GM15510 (cell line): Measurements from ENCODE around the gene KCNJ13.

Experiments
- POLR2A ChIP-seq: IDR thresholded peaks from 3 replicates; pipeline ENCODE4 v1.6.1; 2011; ENCODE audit warnings: borderline replicate concordance; ENCODE audit not compliant: insufficient read length; ENCODE audit errors: extremely low read depth

KCNJ13 gene

GRCh38 chr2:232777276-232777675, 911 bp upstream of the KCNJ13 start:
- no peak for TF ChIP-seq POLR2A

- TF ChIP-seq POLR2A = no peak
Measured at GRCh38 chr2:232773815-232774214, 2.5 kb downstream of the KCNJ13 start.

DNA sequence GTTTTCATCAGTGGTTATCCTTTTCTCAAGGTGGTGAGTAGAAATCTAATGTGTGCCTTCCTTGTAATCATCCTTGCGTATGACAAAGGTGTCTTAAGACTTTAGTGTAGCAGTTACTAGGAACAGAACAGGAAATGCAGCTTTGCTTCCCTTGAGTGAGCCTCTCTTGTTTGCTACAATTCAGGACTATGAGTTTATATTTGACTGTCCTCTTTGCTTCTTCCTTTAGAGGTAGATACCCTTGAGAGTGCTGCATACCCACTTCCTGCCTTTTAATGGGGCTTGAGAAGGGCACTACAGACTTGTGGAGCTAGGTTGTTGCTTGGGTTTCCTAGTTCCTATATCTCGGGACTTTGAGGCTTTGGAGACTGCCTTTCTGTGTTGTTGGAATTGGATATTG, 3.8 kb downstream of the KCNJ13 start:
- no peak for TF ChIP-seq POLR2A

GRCh38 chr2:232771870-232772269, 4.5 kb downstream of the KCNJ13 start:
- no peak for TF ChIP-seq POLR2A

DNA sequence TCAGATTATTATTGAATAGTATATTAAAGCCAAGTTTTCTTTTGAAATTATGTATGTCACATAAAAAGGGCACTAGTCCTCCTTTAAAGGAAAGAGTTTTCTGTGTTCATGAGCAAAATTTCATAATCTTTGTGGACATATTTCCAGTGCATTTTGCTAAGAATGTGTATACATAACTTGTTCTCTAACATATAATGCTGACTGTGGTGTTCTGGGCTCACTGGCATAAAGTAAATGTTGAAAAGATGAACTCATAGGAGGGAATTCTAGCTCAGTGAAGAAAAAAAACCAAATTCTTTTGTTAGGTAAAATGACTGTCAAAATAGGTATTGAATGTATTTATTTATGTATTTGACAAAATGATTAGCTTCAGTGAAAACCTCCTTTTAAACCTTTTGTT, 6.2 kb downstream of the KCNJ13 start:
- no peak for TF ChIP-seq POLR2A

- no peak for TF ChIP-seq POLR2A
Measured at GRCh38 chr2:232767866-232768265, 8.5 kb downstream of the KCNJ13 start.

DNA sequence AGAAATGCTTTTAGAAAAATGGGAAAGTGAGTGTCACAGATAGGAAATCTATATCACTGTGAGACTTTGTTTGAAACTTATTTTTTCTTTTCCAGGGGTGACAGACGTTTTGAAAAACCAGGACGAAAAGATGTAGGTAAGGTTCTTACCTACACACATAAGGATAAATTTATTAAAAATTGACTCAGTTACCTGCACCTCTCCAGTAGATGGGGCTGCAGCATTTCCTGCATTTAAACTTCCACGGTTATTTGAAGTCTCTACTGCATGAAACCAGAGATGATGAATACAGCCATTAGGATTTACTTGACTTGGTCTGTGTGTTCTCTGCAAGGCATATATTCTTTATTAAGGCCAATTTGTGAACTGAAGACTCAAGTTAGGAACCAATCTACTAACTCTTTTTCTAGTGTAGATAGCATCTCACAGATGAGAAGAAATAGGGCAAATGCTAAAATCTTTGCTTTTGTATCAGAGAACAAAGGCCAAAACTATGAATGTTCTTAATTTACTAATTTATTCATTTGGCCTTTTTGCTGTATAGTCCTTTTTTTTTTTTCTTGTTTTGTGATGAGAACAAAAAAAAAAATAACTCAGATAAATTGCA, 15.0 kb downstream of the KCNJ13 start:
- no peak for TF ChIP-seq POLR2A

GRCh38 chr2:232757905-232758304, 18.5 kb downstream of the KCNJ13 start:
- no peak for TF ChIP-seq POLR2A

GRCh38 chr2:232750135-232750671, 26.2 kb downstream of the KCNJ13 start:
- TF ChIP-seq POLR2A = no peak

DNA sequence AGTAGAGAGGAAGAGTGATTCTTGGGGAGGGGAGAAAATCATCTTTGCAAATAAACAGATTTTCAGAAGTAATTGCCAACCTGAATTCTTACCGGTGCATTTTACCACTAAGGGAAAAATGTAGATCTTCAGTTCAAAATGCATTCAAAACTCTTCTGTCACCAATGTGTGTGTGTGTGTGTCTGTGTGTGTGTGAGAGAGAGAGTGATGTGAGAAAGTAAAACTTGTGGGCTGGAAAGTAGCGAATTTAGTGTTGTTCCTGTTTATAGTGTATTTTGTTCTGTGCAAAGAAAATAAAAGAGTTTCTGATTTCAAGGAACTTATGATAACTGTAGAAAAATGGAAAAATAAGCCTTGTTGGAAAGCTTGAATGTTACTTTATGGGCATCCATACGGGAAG, 27.0 kb downstream of the KCNJ13 start:
- TF ChIP-seq POLR2A = no peak

- TF ChIP-seq POLR2A = no peak
Measured at GRCh38 chr2:232748038-232748437, 28.3 kb downstream of the KCNJ13 start.

DNA sequence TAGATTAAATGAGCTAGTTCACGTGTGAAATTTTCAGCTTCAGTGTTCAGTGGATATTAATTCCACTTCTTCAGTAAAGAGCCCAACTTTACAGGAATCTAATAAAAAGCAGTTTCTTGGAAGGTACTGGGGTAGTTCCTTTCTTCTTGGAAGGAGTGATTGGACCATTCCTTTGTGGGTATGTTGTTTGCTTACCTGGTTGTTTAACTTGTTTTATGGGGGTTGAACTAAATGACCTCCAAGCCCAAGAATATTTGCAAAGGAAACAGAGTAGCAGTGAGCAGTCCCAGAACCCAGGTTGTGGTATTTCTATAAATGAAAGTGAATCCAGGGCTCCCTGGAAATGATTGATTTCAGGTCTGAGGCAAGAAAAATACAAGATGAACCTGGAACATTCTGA, 31.4 kb downstream of the KCNJ13 start:
- TF ChIP-seq POLR2A = no peak

- no peak for TF ChIP-seq POLR2A
Measured at GRCh38 chr2:232741972-232742371, 34.4 kb downstream of the KCNJ13 start.

- TF ChIP-seq POLR2A = no peak
Measured at GRCh38 chr2:232741294-232741693, 35.1 kb downstream of the KCNJ13 start.

DNA sequence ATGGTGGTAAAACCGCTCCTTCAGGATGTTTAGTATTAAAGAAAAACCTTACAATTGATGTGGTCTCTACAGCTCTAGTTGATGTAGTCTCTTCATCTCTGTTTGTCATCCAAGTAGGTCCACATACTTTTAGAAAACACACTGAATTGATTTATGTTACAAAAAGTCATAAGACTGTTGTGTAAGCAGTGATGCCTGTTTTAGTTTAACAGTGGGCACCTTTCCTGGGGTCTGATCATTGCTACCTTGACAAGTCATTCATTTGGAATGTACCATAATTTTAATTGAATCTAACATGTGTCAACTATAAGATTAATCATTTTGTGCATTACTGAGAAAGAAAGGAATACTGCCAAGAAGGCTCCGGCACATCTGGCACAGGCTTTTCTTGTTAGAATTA, 44.9 kb downstream of the KCNJ13 start:
- no peak for TF ChIP-seq POLR2A

GRCh38 chr2:232728785-232729184, 47.6 kb downstream of the KCNJ13 start:
- no peak for TF ChIP-seq POLR2A

- TF ChIP-seq POLR2A = no peak
Measured at GRCh38 chr2:232723027-232723426, 53.3 kb downstream of the KCNJ13 start.
